ENCODE results near the gene IRF8.
"Not testable (repeated sequence)": the region's sequence is repeated elsewhere in the genome, so short reads cannot be mapped to it uniquely, and the experiment has no call there.

Gene IRF8

DNA sequence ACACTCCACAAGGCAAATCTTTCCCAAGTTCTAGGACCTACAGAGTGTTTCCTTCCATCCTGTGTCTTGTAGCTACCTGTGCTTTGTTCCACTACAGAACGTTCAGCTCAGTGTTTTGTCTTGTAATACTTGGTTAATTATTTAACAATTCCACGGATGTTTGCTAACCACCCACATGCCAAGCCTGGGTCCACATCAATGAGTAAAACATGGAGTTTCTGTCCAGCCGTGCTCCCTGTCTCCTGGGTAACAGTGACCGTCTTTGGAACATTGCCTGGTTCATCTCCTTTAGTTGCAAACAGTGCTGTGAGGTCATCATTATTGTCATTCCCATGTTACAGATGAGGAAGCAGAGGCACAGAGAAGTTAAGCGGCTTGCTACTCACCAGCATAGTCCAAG is 41.3 kb downstream of the IRF8 start:
- DNase-seq, result no peak

DNA sequence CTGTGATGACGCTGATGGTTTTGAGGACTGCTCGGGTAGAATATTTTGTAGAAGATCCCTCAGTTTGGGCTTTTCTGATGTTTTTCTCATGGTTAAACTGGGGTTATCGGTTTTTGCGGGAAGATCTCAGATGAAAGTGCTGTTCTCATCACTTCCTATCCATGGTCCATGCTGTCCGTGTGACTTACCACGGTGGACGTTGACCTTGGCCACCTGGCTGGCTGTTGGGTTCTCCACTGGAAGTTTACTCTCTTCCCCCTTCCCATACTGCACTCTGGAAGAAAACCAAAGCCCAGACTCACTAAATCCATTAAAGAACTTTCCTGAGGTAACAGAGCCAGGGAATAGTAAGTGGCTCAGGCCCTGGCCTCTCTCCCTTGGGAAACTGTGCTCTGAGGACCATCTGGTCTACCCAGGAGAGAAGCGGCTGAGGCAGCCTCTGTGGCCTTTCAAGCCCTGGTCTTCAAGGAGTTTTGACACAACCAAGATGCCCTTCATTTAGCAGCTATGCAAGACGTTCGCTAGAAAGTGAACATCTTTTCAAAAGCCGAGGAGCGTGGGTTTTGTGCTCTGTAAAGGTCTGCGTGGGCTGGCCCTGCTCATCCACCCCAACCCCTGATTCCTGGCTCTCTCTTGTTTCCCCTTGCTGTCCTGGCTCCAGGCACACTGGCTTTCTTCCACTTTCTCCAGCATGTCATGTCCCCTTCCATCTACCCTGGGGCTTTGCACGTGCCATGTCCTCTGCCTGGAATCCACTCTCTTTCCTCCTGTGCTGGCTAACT is 43.1 kb downstream of the IRF8 start:
- DNase-seq, result no peak

DNA sequence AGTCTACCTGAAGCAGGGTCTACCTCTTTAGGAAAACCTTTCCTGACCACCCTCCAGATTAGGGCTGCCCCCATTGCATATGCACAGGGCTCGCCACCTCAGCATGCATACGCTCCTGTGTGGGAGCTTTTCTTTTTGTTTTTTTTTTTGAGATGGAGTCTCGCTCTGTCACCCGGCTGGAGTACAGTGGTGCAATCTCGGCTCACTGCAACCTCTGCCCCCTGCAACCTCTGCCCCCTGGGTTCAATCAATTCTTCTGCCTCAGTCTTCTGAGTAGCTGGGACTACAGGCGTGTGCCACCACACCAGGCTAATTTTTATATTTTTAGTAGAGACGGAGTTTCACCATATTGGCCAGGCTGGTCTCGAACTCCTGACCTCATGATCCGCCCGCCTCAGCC is 43.7 kb downstream of the IRF8 start:
- not testable (repeated sequence) for DNase-seq

DNA sequence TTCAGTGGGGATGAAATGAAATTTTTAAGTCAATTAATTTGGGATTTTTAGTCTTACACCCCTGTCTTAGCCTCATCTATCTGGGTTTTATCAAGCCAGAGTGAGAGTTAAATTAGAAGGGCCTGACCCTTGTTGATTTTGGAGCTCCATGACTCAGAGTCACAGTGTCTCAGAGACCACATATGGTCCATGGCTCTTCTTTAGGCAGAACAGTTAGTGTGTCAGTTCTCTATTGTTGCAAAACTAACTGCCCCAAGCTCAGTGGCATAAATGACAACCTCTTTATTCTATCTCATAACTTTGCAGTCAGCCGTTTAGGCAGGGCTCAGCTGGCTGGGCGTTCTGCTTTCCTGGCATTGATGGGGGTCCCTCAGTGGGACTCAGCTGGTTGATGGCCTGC is 44.7 kb downstream of the IRF8 start:
- DNase-seq, result no peak

DNA sequence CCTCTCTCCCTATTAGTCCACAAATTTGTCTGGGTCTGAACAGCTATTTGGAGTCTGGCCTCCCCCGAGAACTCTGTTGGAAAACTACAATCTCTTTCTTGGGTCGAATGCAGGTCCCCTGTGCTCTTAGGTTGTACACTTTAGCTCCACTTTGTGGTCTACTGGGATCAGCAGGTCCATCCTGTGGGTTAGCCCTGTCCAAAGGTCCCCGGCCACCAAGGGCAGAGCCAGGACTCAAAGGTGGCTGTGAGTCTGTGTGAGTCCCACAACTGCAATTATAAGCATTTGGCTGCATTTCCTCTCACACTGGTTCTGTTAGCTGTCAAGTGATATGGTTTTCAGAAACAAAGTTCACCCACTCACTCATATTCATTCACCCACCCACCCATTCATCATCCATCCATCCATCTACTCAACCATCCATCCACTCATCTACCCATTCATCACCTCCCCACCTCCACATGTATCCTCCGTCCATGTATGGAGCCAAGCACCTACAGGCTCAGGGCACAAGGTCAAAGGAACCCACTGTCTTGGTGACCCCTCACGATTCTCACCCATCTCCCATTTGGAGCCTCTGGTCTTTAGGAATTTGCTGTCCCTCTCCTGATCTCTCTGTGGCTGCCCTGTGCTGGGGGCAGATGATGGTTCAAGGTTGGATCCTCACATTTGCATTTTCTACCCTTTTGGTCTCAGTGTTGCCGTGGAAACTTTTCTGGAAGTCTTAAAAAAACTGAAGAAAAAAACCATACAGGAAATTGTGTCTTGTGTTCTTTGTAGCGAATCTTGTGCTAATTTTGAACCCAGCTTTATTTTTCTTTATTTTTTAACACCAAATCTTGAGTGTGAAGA is 45.8 kb downstream of the IRF8 start:
- DNase-seq, result no peak

DNA sequence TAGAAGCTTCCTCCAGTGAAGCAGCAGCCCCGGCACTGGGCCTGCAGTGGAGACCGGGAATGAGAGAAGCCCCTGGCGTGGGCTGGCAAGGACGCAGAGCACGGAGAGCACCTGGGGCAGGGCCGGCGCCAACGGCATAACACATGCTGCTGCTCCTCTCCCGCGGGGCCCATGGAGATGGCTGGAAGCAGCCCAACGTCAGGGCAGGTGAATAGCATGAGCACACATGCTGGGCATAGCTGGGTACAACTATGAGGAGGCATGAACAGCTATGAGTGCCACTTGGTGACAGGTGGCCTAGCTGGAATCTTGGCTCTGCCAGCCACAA is 46.4 kb downstream of the IRF8 start:
- DNase-seq, result no peak

DNA sequence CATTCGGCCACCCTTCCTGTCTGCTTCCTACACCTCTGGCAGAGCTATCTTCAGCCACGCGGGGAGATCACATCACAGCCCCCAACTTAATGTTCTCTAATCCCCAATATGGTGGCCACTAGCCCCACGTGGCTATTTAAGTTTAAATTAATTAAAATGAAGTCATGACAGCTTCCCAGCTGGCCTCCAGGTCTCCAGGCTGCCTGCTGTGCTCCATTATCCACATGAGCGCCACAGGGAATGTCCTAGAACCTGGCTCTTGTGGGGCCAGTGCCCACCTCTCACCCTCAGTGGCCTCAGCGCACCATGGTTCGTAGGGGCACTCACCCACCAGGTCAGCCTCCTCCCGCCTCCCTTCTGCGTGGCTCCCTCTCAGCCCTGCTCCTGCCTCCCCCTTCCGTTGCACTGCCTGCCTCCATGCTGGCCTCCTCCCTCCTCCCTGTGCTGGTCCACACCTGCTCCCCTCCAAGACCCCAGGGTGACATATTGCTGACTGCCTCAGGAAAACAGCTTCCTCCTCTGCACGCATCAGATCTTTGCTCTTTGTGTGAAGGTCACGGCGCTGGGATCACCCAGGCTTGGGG is 47.7 kb downstream of the IRF8 start:
- no peak for DNase-seq

DNA sequence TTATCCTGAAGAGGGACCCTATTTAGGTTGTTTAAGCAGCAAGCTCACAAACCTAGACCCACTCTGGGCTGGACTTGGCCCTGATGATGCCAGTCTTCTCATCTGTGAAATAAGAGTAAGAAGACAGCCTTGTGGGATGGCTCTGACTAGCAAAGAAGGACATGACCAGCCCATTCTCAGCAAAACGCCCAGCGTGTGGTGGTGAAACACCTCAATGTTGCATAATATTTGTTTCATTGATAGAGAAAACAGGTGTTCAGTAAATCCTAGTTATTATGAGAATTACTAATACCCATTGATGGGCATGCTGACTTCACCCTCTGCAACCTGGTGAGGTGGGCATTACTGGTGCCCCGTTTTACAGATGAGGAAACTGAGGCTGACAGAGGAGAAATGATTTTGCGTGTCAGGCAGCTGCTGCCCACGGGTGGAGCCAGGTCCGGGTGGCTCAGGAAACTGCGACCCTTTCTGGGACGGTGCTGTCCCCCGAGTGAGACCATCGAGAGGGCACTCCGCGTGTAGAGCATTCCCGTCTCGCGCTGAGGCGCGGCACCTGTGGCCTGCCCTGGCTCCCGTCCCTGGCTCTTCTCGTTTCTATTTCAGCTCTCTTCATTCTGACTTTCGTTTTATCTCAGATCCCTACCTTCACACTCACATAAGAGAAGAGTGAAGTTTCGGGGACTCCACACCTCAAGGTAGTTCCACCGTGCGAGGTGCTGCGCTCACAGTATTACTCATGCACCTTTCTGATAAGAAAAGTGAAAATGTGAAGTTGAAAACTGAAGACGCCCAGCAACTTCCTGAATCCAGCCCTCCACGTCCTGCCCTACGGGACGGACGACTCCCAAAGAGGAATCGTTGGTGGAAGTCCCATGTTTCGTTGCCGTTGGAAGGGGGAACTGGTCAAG is 48.5 kb downstream of the IRF8 start:
- DNase-seq, result no peak

DNA sequence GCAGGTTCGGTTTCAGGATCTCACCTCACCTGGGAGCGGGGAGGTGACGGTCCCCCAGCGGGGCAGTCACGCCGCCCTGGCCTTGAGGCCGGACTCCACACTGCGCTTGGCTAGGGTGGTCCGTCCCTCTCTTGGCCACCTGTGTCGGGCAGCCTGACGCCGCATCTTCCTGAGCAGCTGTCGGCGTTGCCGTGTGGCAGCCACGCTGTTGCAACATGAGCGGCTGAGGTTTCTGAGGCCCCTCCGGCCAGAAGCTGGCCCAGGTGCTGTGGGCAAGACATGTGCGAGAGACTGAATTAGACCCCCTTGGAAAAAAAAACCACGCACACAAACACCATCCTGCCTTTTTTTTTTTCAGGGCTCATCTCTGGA is 49.2 kb downstream of the IRF8 start:
- no peak for DNase-seq

DNA sequence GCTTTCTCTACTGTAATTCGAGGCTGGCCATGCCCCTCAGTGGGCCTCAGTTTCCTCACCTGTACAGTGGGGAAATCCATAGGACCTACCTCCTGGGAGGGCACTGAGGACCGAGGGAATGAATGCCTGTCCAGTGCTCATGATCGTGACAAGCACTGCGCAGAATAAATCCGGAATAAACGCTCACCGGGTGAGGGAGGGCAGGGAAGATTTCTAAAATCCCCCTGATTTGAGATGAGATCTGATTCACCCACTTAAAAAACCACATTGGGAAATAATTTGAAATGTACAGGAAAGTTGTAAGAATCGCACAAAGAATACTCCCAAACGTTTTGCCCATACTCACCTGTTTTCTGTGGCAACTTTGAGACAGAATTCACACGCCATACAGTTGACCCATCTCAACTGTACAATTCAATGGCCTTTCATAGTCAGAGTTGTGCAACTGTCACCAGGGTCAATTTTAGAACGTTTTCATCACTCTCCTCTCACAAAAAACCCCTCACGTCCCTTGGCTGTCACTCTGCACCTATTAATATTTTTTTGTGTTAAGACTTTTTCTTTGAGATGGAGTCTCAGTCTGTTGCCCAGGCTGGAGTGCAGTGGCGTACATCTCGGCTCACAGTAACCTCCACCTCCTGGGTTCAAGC is 49.8 kb downstream of the IRF8 start:
- no peak for DNase-seq

DNA sequence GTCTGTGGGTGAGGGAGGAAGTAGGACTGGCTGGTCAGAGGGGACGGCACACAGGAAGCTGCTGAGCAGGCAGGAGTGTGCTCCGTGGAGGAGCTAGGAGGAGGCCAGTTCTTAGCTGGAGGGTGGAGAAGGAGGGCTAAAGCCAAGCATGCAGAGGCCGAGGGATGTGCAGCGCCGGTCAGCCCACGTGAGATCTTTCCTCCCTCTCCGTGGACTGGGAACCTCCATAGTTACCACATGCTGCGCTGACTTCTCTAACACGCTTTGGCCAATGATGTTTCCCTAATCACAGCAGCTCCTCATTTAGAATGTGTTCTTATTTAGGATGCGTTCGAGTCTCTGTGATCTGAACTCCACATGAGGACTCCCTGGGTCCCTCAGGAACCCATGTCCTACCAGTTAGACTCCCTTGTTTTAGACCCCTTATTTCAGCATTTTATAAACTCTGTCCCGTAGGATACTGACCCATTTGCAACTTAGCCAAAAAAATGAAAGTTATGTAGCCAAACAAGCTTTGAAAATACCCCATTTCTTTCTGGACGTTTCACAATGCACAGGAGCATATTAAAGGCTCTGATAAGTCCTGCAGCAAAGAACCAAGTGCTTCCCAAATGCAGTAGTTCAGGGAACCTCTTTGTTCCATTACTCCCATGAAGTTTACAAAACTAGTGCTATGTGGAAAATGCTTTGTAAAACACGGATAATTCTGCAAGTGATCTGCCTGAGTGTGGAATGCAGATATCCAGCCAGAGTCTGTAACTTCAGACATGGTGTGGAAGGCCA is 51.4 kb downstream of the IRF8 start:
- no peak for DNase-seq

DNA sequence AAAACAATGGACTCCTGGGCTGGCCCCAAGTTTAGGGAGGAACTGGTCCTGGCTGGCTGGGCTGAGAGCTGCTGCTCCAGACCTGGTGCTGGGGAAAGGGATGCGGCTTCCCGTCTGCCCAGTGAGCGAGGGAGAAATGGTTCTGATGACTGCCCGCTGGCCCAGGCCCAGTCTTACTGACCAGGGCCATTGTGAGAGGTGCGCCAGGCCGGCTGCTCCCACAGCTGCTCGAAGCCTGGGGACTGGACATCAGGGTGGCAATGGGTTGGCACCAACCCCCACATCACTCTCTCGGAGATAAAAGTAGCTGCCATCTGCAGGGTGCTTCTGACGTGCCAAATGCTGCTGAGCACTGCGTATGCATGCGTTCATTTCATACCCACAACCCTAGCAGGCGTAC is 53.2 kb downstream of the IRF8 start:
- DNase-seq, result no peak

DNA sequence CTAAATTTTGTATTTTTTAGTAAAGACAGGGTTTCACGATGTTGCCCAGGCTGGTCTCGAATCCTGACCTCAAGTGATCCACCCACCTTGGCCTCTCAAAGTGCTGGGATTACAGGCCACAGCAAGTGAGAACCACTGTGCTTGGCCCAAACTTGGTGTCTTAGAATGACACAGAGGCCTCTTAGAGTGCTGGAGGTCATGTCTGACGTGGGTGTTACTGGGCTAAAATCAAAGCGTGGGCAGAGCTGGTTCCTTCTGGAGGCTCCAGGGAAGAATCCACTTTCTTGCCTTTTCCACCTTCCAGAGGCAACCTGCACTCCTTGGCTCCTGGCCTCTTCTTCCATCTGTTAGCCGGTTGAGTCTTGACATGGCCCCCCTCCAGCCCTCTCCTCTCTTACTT is 53.8 kb downstream of the IRF8 start:
- DNase-seq, result no peak

DNA sequence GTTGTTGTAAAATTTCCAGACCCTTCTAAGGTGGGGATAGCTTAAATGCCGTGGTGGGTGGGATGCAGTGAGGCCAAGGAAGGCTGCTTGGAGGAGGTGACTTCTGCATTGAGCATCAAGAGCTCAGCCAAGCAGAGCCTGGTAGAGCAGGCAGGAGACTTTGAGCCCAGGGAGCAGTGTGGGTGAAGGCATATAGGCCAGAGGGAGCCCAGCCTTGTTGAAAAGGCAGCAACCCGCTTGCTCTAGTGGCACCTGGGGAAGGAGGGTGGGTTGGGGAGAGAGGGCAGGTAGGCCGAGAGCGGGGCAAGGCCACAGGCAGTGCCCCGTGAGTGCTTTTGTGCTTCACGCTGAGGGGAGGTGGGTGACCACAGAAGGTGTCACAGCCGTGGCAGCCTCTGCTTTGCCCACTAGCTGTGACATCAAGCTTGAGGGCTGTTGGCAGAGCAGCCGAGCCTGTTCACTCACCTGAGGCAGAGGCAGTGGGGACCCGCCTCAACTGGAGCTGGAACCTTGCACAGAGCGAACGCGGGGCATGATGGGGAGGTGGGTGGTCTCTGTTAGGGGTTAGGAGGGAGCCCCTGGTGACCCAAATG is 56.1 kb downstream of the IRF8 start:
- no peak for DNase-seq

DNA sequence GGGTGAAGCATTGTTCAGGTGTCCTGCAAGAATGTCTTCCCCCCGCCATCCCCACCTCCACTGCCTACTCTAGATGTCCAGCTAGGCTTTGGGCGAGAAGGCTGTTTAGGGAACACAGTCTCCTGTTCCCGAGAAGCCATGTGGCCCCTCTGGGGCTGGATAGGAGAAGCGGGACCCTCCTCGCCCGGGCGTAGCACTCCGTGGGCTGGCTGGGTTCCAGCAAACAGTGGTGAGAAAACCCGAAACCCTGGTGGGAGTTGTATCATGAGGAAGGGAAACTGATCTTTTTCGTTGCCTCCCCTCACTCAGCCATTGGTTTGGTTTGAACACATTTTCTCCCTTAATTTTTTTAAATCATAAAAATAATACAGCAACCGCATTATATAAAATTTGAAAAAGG is 56.6 kb downstream of the IRF8 start:
- DNase-seq, result no peak

DNA sequence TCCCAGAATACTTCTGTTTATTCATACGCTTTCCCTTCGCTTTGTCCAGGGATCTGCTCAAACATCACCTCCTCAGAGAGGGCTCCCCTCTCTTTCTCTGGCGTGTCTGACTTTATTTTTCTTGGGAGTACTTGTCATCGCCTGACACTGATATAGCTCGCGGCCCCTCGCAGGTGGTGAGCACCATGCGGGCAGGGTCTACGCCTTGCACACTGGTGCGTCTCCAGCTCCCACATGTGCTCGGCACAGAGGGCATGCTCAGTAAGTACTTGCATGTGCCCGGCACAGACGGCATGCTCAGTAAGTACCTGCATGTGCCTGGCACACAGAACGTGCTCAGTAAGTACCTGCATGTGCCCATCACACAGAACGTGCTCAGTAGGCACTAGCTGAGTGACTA is 57.5 kb downstream of the IRF8 start:
- no peak for DNase-seq

DNA sequence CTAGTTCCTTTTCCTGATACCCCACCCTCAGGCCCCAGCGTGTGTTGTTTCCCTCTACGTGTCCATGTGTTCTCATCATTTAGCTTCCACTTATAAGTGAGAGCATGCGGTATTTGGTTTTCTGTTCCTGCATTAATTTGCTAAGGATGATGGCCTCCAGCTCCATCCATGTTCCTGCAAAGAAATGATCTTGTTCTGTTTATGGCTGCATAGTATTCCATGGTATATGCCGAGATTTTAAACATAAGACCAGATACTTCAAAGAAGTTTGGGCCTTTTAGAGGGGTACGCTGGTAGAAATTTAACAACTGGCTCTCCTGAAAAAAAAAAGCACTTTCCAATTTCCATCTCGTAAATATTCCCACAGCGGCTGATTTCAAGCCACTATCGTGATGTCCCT is 59.8 kb downstream of the IRF8 start:
- no peak for DNase-seq

DNA sequence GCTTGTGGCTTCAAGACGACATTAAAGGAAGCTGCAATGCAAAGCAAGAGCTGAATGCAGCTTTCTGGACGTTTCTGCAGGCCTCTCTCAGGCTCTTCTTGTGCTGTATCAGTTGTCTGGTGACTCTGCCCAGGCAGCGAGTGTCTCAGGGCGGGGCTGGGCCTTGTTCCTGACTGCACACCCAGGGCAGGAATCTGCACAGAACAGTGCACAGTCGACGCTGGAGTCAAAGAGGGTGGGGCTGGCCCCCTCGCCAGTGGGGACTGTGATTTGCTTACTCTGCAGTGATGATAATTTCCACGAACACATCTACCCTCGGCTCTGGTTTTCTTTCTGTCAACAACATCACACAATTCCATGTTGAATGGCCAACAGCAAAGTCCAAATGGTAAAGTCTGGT is 60.7 kb downstream of the IRF8 start:
- no peak for DNase-seq

DNA sequence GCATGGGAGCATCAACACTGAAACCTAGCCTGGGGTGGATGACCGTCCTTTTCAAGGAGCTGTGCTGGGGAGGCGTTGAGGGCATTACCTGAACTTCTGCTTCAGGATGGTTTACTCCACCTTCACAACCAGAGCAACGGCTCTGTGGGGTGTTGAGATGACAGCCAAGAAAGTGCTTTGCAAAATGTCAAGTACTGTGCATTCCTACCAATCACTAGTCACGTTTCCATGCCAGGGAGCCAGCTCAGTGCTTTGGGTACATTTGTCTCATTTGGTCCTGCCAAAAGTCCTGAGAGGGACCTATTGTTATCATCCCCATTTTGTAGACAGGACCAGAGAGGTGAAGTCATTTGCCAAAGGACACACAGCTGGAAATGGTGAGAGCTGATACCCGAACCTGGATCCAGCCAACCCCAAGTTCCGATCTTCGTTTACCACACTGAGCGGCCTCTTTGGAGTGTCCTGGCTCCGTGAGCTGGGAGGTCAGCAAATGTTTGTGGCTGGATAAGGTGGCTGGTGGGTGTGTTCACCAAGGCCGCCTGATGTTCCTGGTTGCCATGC is 61.6 kb downstream of the IRF8 start:
- DNase-seq, result no peak

DNA sequence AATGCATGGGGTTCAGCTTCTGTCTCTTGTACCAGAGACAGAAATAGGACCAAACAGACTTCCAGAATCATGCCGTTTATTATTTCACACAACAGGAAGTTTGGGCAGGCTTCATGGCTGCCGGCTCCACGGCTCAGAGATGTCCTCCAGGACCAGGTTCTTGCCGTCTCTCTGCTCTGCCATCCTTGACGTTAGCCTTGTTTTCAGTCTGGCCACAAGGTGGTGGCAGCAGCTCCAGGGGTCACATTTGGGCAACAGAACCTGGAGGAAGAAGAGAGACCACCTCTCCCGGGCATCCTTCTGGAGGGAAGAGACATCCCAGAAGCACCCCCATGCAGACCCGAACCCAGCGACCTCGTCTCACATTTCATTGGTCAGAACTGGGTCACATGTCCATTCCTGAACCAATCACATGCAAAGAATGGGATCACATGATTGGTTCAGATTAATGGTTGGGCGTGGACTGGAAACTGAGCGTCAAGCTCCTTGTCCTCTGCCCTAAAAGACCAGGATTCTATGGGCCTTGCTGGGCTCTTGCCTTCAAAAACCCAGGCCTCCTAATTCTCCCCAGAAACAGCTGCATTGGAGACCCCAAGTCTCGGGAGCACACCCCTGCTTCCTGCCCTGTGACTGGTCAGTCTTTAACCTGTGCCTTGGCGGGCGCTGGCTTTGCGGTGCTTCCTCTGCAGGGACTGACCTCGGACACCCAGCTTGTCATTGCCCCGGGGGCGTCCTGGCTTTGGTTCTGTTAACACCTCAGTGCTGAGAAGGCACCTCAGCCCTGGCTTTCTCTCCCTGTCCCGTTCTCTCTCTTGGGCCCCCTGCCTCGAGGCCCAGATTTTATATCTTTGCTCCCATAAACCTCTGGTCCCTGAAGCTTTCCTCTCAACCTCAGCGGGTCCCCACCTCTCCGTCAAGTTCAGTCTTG is 63.3 kb downstream of the IRF8 start:
- DNase-seq, result no peak

All from NCI-H526 treated with DMSO at 0.1 percent for 48 hours (cell line).